Osteocyte (in vitro differentiated cells): Measurements from ENCODE around the gene SPEG. TPM values are rescaled to one million over a fixed set of nuclear protein-coding genes. Genes with fewer than 3 reads are reported as not detected.

ENCODE experiments used
- DNase-seq: peaks from one replicate; pipeline ENCODE4 v3.0.0; 2021; ENCODE audit warnings: mixed read lengths; ENCODE audit not compliant: unreplicated experiment; ENCODE audit errors: extremely low spot score
- H3K27ac Mint-ChIP-seq: one replicate; pipeline ENCODE4 v1.8.0; 2021; ENCODE audit warnings: mild to moderate bottlenecking, mixed read lengths; ENCODE audit not compliant: unreplicated experiment
- H3K27me3 Mint-ChIP-seq: one replicate; pipeline ENCODE4 v1.8.0; 2021; ENCODE audit warnings: mixed read lengths; ENCODE audit not compliant: unreplicated experiment
- H3K36me3 Mint-ChIP-seq: one replicate; pipeline ENCODE4 v1.8.0; 2021; ENCODE audit warnings: mixed read lengths; ENCODE audit not compliant: unreplicated experiment
- H3K4me1 Mint-ChIP-seq: one replicate; pipeline ENCODE4 v1.8.0; 2021; ENCODE audit warnings: mixed read lengths; ENCODE audit not compliant: unreplicated experiment
- H3K4me3 Mint-ChIP-seq: one replicate; pipeline ENCODE4 v1.8.0; 2021; ENCODE audit warnings: mild to moderate bottlenecking, moderate library complexity, mixed read lengths; ENCODE audit not compliant: unreplicated experiment
- H3K9me3 Mint-ChIP-seq: one replicate; pipeline ENCODE4 v1.8.0; 2021; ENCODE audit warnings: mixed read lengths; ENCODE audit not compliant: unreplicated experiment
- total RNA-seq: library from RNA; stranded (reverse); gene quantifications from 2 replicates; pipeline ENCODE4 v1.2.1, GENCODE V29; 2021
- TF ChIP-seq, protein P1 (sequence below): fragments of 200-600 bp; sonication (generic); IDR thresholded peaks from 2 replicates; pipeline ENCODE4 v1.5.0; 2021; ENCODE audit warnings: antibody characterized with exemption, mild to moderate bottlenecking, moderate library complexity

SPEG gene
- total RNA-seq, 1 donor from 2014 or later = 30.3 TPM

GRCh38 chr2:219519526-219519916 is 84.9 kb downstream of the SPEG start:
- H3K9me3 Mint-ChIP-seq = no peaks in the 10 kb centered on the region
- TF ChIP-seq, protein P1, sequence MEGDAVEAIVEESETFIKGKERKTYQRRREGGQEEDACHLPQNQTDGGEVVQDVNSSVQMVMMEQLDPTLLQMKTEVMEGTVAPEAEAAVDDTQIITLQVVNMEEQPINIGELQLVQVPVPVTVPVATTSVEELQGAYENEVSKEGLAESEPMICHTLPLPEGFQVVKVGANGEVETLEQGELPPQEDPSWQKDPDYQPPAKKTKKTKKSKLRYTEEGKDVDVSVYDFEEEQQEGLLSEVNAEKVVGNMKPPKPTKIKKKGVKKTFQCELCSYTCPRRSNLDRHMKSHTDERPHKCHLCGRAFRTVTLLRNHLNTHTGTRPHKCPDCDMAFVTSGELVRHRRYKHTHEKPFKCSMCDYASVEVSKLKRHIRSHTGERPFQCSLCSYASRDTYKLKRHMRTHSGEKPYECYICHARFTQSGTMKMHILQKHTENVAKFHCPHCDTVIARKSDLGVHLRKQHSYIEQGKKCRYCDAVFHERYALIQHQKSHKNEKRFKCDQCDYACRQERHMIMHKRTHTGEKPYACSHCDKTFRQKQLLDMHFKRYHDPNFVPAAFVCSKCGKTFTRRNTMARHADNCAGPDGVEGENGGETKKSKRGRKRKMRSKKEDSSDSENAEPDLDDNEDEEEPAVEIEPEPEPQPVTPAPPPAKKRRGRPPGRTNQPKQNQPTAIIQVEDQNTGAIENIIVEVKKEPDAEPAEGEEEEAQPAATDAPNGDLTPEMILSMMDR = no peak
- H3K36me3 Mint-ChIP-seq = no peaks in the 10 kb centered on the region
- peaks cover 34% of the 10 kb centered on the region for H3K27me3 Mint-ChIP-seq
- DNase-seq = no peak
- no peak overlapping the region for H3K4me3 Mint-ChIP-seq
- H3K27ac Mint-ChIP-seq = no peak overlapping the region
- peaks cover 13% of the 10 kb centered on the region for H3K4me1 Mint-ChIP-seq

GRCh38 chr2:219520079-219520478 is 85.4 kb downstream of the SPEG start:
- TF ChIP-seq, protein P1 = no peak
- no peak for DNase-seq
- Mint-ChIP-seq H3K27me3 (peaks cover 31% of the 10 kb centered on the region), H3K9me3 (no peaks in the 10 kb centered on the region), H3K4me3 (no peak overlapping the region), H3K36me3 (no peaks in the 10 kb centered on the region), H3K27ac (no peak overlapping the region), H3K4me1 (peaks cover 13% of the 10 kb centered on the region)

DNA sequence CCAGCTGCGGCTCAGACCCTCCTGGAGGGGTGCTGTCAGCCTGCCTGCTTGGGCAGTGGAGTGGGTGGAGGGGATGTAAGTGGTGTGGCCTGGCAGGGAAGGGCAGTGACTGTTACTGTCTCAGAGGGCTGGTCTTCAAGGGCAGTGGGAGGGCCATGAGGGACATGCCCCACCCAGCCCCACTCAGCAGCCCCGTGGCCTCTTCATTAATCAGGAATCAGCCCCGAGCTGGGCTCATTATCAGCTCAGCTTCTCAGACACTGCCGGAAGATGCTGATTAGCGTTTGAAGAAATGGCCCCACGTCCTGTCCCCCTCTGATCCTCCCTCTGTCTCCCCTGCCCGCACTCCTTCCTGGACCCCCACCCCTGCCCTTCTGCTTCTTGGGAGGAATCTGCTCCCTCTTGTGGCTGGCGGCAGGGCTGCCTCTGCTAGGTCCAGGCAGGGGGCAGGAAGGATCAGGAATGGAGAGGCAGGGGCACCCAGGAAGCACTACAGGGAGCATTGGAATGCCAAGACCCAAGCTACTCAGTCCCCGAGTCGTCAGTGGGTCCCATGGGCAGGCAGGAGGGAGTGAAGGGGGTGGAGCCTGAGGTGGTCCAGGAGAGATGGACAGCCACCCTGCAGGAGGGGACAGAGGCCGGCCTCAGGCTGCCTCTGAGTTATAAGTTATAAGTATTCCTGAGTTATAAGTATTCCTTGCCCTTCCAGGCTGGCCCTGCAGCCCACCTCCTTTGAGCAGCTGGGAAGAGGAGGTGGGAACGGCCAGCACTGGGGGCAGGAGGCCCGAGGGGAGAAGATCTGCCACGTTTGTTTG is 86.6 kb downstream of the SPEG start:
- H3K27me3 Mint-ChIP-seq = peaks cover 25% of the 10 kb centered on the region
- peak overlapping the region; percentile 31 for H3K4me3 Mint-ChIP-seq
- DNase-seq = no peak
- peak overlapping the region; percentile 38 for H3K27ac Mint-ChIP-seq
- TF ChIP-seq, protein P1 = peak; percentile 81
- H3K4me1 Mint-ChIP-seq = peaks cover 15% of the 10 kb centered on the region
- H3K36me3 Mint-ChIP-seq = no peaks in the 10 kb centered on the region
- H3K9me3 Mint-ChIP-seq = no peaks in the 10 kb centered on the region

- peaks cover 15% of the 10 kb centered on the region for H3K4me1 Mint-ChIP-seq
- no peak for DNase-seq
- peaks cover 22% of the 10 kb centered on the region for H3K27me3 Mint-ChIP-seq
- peak overlapping the region; percentile 41 for H3K4me3 Mint-ChIP-seq
- H3K9me3 Mint-ChIP-seq = no peaks in the 10 kb centered on the region
- peak overlapping the region; percentile 6 for H3K27ac Mint-ChIP-seq
- TF ChIP-seq, protein P1 = no peak
- H3K36me3 Mint-ChIP-seq = no peaks in the 10 kb centered on the region
Observed at GRCh38 chr2:219522111-219523030, 87.7 kb downstream of the SPEG start.
